Measurements from ENCODE around the gene IRF2BP1.

Gene IRF2BP1

GRCh38 chr19:45885556-45886426 is at the start of gene IRF2BP1:
Gene IRF2BP1 (minus strand): TSS chr19:45886141. CDS start chr19:45885774, 367 bp downstream.
- DNase-seq, result peak; percentile 93

GRCh38 chr19:45935267-45935666 is 49.3 kb upstream of the IRF2BP1 start:
- DNase-seq, result no peak

GRCh38 chr19:45934551-45935230 is 48.8 kb upstream of the IRF2BP1 start:
- DNase-seq, result no peak

- DNase-seq, result no peak
Observed at GRCh38 chr19:45933759-45934158, 47.8 kb upstream of the IRF2BP1 start.

- DNase-seq, result no peak
Observed at GRCh38 chr19:45931055-45931454, 45.1 kb upstream of the IRF2BP1 start.

GRCh38 chr19:45929247-45929646 is 43.3 kb upstream of the IRF2BP1 start:
- DNase-seq, result no peak

GRCh38 chr19:45927565-45928261 is 41.8 kb upstream of the IRF2BP1 start:
- peak; percentile 95 for DNase-seq

GRCh38 chr19:45924891-45925447 is 39.0 kb upstream of the IRF2BP1 start:
- DNase-seq, result no peak

GRCh38 chr19:45922281-45922680 is 36.3 kb upstream of the IRF2BP1 start:
- peak; percentile 27 for DNase-seq

- DNase-seq, result peak; percentile 56
Observed at GRCh38 chr19:45920458-45920857, 34.5 kb upstream of the IRF2BP1 start.

GRCh38 chr19:45919678-45920077 is 33.7 kb upstream of the IRF2BP1 start:
- DNase-seq, result no peak

- DNase-seq, result peak; percentile 35
Observed at GRCh38 chr19:45918721-45919120, 32.8 kb upstream of the IRF2BP1 start.

GRCh38 chr19:45917421-45918091 is 31.6 kb upstream of the IRF2BP1 start:
- DNase-seq, result peak; percentile 62

- peak; percentile 42 for DNase-seq
Observed at GRCh38 chr19:45913874-45914830, 28.2 kb upstream of the IRF2BP1 start, which contains the start of gene NANOS2. Gene NANOS2 (minus strand): TSS chr19:45914778. CDS start chr19:45914693, 85 bp downstream.

- no peak for DNase-seq
Observed at GRCh38 chr19:45911291-45911690, 25.4 kb upstream of the IRF2BP1 start.

- no peak for DNase-seq
Observed at GRCh38 chr19:45908956-45909355, 23.0 kb upstream of the IRF2BP1 start.

GRCh38 chr19:45906221-45906620 is 20.3 kb upstream of the IRF2BP1 start:
- no peak for DNase-seq

- no peak for DNase-seq
Observed at GRCh38 chr19:45905011-45905410, 19.1 kb upstream of the IRF2BP1 start.

GRCh38 chr19:45902651-45903625 is 17.0 kb upstream of the IRF2BP1 start:
- peak; percentile 100 for DNase-seq

All from activated CD4-positive, alpha-beta T cell treated with anti-CD3 and anti-CD28 coated beads, Interleukin-2, Interleukin-6, amounts not matched to agents 100 ng/mL and 50 ng/mL, durations not matched to agents 16 hours and 8 hours (primary cell).